ENCODE data around the gene MSGN1. TPM values are rescaled to one million over a fixed set of nuclear protein-coding genes. Genes with fewer than 3 reads are reported as not detected.

The MSGN1 gene
- total RNA-seq, 1 donor, result not detected

GRCh38 chr2:17827316-17827715 is 11.1 kb downstream of the MSGN1 start:
- H3K4me3 ChIP-seq (ENCODE audit: low read depth, low read length), result no peak overlapping the region
- TF ChIP-seq CTCF (IDR thresholded peaks at IDR 0.05; ENCODE audit: insufficient read depth, low read depth, low read length), result no peak
- DNase-seq (ENCODE audit: low read depth), result no peak

GRCh38 chr2:17827785-17828184 is 11.5 kb downstream of the MSGN1 start:
- no peak for DNase-seq (ENCODE audit: low read depth)
- H3K4me3 ChIP-seq (ENCODE audit: low read depth, low read length), result no peak overlapping the region
- TF ChIP-seq CTCF (IDR thresholded peaks at IDR 0.05; ENCODE audit: insufficient read depth, low read depth, low read length), result no peak

GRCh38 chr2:17830053-17831034 is 14.1 kb downstream of the MSGN1 start:
- peak; percentile 80 for DNase-seq (ENCODE audit: low read depth)
- peak overlapping the region; percentile 29 for H3K4me3 ChIP-seq (ENCODE audit: low read depth, low read length)
- TF ChIP-seq CTCF (IDR thresholded peaks at IDR 0.05; ENCODE audit: insufficient read depth, low read depth, low read length), result peak; percentile 96

- TF ChIP-seq CTCF (IDR thresholded peaks at IDR 0.05; ENCODE audit: insufficient read depth, low read depth, low read length), result no peak
These were observed 19.3 kb downstream of the MSGN1 start for GRCh38 chr2:17835516-17835915.

GRCh38 chr2:17839959-17840358 is 23.7 kb downstream of the MSGN1 start:
- no peak for TF ChIP-seq CTCF (IDR thresholded peaks at IDR 0.05; ENCODE audit: insufficient read depth, low read depth, low read length)
- no peak overlapping the region for H3K4me3 ChIP-seq (ENCODE audit: low read depth, low read length)
- DNase-seq (ENCODE audit: low read depth), result no peak

More at GRCh38 chr2:17835516-17835915, 19.3 kb downstream of the MSGN1 start:
- no peak overlapping the region for H3K4me3 ChIP-seq (ENCODE audit: low read depth, low read length)
- no peak for DNase-seq (ENCODE audit: low read depth)

GRCh38 chr2:17843457-17843856 is 27.2 kb downstream of the MSGN1 start:
- H3K4me3 ChIP-seq (ENCODE audit: low read depth, low read length), result no peak overlapping the region
- no peak for DNase-seq (ENCODE audit: low read depth)
- no peak for TF ChIP-seq CTCF (IDR thresholded peaks at IDR 0.05; ENCODE audit: insufficient read depth, low read depth, low read length)
